PC-9 (cell line): Measurements from ENCODE around the gene IGF1. TPM values are rescaled to one million over a fixed set of nuclear protein-coding genes. Genes with fewer than 3 reads are reported as not detected.

Source experiments
- BruUV-seq: library from RNA; stranded (reverse); fragments of 400-500 nt; replicated peaks from 2 replicates; lab custom pipeline; 2021; lab: Mats Ljungman, UMichigan
- CTCF ChIA-PET: fragments of 300-600 bp; sonication (Branson Sonifier 250); formaldehyde crosslinking; loops from one replicate; lab custom pipeline; 2022; ENCODE audit warnings: antibody characterized with exemption; lab: Charles Lee
- POLR2A ChIA-PET: fragments of 300-600 bp; sonication (Branson Sonifier 250); formaldehyde crosslinking; loops from one replicate; lab custom pipeline; 2022; ENCODE audit warnings: antibody characterized with exemption; ENCODE audit not compliant: unreplicated experiment; lab: Charles Lee
- DNase-seq, 2 experiments: peaks; one replicate each; pipeline versions ENCODE4 v3.0.0 to v3.0.0-alpha.2; 2015 to 2022; ENCODE audit warnings: mixed read lengths in 1 of 2
- H2AFZ ChIP-seq: fragments of 200-600 bp; sonication (generic); 2 replicates; pipeline ENCODE4 v1.8.1; 2017; ENCODE audit warnings: antibody characterized with exemption
- H3F3A ChIP-seq: fragments of 200-600 bp; sonication (generic); 2 replicates; pipeline ENCODE4 v1.8.1; 2017; ENCODE audit warnings: antibody characterized with exemption, mild to moderate bottlenecking, low read depth; ENCODE audit not compliant: insufficient read depth
- H3K27ac ChIP-seq: fragments of 200-600 bp; sonication (generic); 2 replicates; pipeline ENCODE4 v1.6.1; 2016; ENCODE audit warnings: mixed run types
- H3K27me3 ChIP-seq: fragments of 200-600 bp; sonication (generic); 2 replicates; pipeline ENCODE4 v1.6.1; 2016; ENCODE audit warnings: low read depth, mixed run types; ENCODE audit not compliant: insufficient read depth
- H3K36me3 ChIP-seq: fragments of 200-600 bp; sonication (generic); 2 replicates; pipeline ENCODE4 v1.6.1; 2016; ENCODE audit warnings: low read depth, mixed run types
- H3K4me1 ChIP-seq: fragments of 200-600 bp; sonication (generic); replicated peaks from 2 replicates; pipeline ENCODE4 v1.6.1; 2016; ENCODE audit warnings: mixed run types; ENCODE audit not compliant: insufficient read depth
- H3K4me2 ChIP-seq: fragments of 200-600 bp; sonication (generic); 2 replicates; pipeline ENCODE4 v1.6.1; 2017; ENCODE audit warnings: mixed run types
- H3K4me3 ChIP-seq: fragments of 200-600 bp; sonication (generic); 2 replicates; pipeline ENCODE4 v1.6.1; 2016; ENCODE audit warnings: mixed run types
- H3K79me2 ChIP-seq: fragments of 200-600 bp; sonication (generic); 2 replicates; pipeline ENCODE4 v1.6.1; 2017; ENCODE audit warnings: low read depth, mixed run types
- H3K9me2 ChIP-seq: fragments of 200-600 bp; sonication (generic); 2 replicates; pipeline ENCODE4 v1.8.1; 2017; ENCODE audit warnings: mild to moderate bottlenecking; ENCODE audit not compliant: insufficient read depth
- H3K9me3 ChIP-seq: fragments of 200-600 bp; sonication (generic); 2 replicates; pipeline ENCODE4 v1.8.1; 2016; ENCODE audit warnings: low read depth; ENCODE audit not compliant: insufficient read depth
- H4K20me1 ChIP-seq: fragments of 200-600 bp; sonication (generic); 2 replicates; pipeline ENCODE4 v1.8.1; 2017; ENCODE audit not compliant: insufficient read depth
- EZH2 ChIP-seq: fragments of 200-600 bp; sonication (generic); IDR thresholded peaks from 2 replicates; pipeline ENCODE4 v1.8.0; 2017; ENCODE audit warnings: antibody characterized with exemption, low read depth
- intact Hi-C: fragments of 100-400 bp; cut with micrococcal nuclease; formaldehyde crosslinking; loops from one replicate; pipeline ENCODE4 v1.10.0; 2022; ENCODE audit not compliant: unreplicated experiment
- total RNA-seq: library from RNA; stranded (reverse); gene quantifications from 2 replicates; pipeline ENCODE4 v1.2.3, GENCODE V29; 2021
- TF ChIP-seq, protein P1 (sequence below): fragments of 200-600 bp; sonication (generic); conservative IDR thresholded peaks from 2 replicates; pipeline ENCODE4 v1.6.1; 2017; ENCODE audit warnings: mixed run types, antibody characterized with exemption, mild to moderate bottlenecking, moderate library complexity

Gene IGF1
- total RNA-seq, 1 experiment from 2014 or later = not detected

DNA sequence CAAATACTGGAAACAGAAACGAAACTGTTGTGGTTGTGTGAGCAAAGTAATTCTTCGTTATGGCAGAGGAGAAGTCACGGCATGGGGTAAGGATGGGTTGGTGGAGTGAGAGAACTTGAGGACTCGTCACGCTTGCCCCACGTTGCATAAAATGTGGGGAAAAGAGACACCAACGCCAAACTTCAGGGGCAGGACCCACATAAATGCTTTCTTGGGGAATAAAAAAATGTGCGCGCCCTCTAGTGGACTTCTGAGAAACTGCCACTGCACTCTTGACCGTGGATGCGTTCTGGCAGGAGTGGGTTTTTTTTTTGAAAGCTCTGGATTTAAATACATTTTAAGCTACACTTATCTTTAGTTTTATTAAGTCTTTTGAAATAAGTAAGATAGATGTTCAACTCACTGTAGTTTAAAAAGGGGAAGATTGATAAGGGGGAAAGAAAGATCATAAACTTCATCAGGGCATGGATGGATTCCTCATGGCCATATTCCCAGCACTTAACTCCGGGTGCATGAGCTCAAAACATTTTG lies 4.1 kb upstream of the IGF1 start:
- Histone ChIP-seq H3K27ac (no peak overlapping the region), H3K4me1 (0 out of 2 replicates have a peak, but pooled peaks cover 4% of the 10 kb centered on the region), H3K27me3 (no peaks in the 10 kb centered on the region), H2AFZ (peak overlapping the region; percentile 49; the same call in 1 of the 2 replicates), H3K9me2 (no peaks in the 10 kb centered on the region), H3K79me2 (no peaks in the 10 kb centered on the region), H3K4me3 (no peak overlapping the region), H3K36me3 (no peaks in the 10 kb centered on the region), H3K9me3 (no peaks in the 10 kb centered on the region), H4K20me1 (no peaks in the 10 kb centered on the region), H3K4me2 (peak overlapping the region; percentile 21; the same call in 1 of the 2 replicates), H3F3A (no peaks in the 10 kb centered on the region)
- TF ChIP-seq EZH2 = no peak
- TF ChIP-seq, protein P1, sequence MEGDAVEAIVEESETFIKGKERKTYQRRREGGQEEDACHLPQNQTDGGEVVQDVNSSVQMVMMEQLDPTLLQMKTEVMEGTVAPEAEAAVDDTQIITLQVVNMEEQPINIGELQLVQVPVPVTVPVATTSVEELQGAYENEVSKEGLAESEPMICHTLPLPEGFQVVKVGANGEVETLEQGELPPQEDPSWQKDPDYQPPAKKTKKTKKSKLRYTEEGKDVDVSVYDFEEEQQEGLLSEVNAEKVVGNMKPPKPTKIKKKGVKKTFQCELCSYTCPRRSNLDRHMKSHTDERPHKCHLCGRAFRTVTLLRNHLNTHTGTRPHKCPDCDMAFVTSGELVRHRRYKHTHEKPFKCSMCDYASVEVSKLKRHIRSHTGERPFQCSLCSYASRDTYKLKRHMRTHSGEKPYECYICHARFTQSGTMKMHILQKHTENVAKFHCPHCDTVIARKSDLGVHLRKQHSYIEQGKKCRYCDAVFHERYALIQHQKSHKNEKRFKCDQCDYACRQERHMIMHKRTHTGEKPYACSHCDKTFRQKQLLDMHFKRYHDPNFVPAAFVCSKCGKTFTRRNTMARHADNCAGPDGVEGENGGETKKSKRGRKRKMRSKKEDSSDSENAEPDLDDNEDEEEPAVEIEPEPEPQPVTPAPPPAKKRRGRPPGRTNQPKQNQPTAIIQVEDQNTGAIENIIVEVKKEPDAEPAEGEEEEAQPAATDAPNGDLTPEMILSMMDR = peak; percentile 95
- POLR2A ChIA-PET = interaction anchor here (0.6 kb wide), 1 partner anchor 593 kb away, joined by 7 read pairs; no protein-coding TSS in a partner anchor
- peak in 1 of 2 experiments; percentile 21 for DNase-seq
- intact Hi-C loops = loop anchor here (2.0 to 10.0 kb wide), 5 partner anchors 78 to 550 kb away; no protein-coding TSS in a partner anchor
- CTCF ChIA-PET = interaction anchor here (0.5 to 0.7 kb wide), 11 partner anchors 14 to 1304 kb away, joined by 3 to 8 read pairs (median 4); no protein-coding TSS in a partner anchor
- BruUV-seq = no TSS peak

DNA sequence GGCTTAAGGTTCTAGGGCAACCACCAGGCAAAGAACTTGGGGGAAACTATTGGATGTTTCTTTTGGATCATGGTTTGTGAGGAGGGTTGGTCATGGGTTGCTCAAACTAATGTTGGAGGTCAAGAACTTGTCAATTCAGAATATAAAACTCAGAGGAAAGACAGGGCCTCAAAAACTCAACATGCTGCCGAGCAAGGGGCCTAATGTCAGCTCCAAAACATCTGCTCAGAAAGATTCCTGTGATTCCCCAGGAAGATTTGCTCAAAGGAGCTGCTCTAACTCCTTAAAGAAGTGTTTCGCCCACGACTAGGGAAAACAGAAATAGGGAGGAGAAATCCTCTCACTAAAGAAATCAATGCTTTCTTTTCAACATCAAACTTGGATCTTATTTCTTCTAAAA lies 3.7 kb upstream of the IGF1 start:
- no peak overlapping the region for H3K4me3 ChIP-seq
- H2AFZ ChIP-seq = peak overlapping the region; percentile 49; the same call in 1 of the 2 replicates
- H3K27ac ChIP-seq = no peak overlapping the region
- no peaks in the 10 kb centered on the region for H3K9me3 ChIP-seq
- H3K9me2 ChIP-seq = no peaks in the 10 kb centered on the region
- BruUV-seq = no TSS peak
- no peaks in the 10 kb centered on the region for H3K27me3 ChIP-seq
- no peak for DNase-seq
- intact Hi-C loops = loop anchor here (2.0 to 10.0 kb wide), 5 partner anchors 79 to 549 kb away; no protein-coding TSS in a partner anchor
- H4K20me1 ChIP-seq = no peaks in the 10 kb centered on the region
- 0 out of 2 replicates have a peak, but pooled peaks cover 4% of the 10 kb centered on the region for H3K4me1 ChIP-seq
- POLR2A ChIA-PET = no interaction called here
- TF ChIP-seq, protein P1 = no peak
- TF ChIP-seq EZH2 = no peak
- no peaks in the 10 kb centered on the region for H3F3A ChIP-seq
- H3K4me2 ChIP-seq = peak overlapping the region; percentile 21; the same call in 1 of the 2 replicates
- H3K36me3 ChIP-seq = no peaks in the 10 kb centered on the region
- CTCF ChIA-PET = interaction anchor here (0.7 kb wide), 1 partner anchor 170 kb away, joined by 5 read pairs; no protein-coding TSS in a partner anchor
- no peaks in the 10 kb centered on the region for H3K79me2 ChIP-seq

DNA sequence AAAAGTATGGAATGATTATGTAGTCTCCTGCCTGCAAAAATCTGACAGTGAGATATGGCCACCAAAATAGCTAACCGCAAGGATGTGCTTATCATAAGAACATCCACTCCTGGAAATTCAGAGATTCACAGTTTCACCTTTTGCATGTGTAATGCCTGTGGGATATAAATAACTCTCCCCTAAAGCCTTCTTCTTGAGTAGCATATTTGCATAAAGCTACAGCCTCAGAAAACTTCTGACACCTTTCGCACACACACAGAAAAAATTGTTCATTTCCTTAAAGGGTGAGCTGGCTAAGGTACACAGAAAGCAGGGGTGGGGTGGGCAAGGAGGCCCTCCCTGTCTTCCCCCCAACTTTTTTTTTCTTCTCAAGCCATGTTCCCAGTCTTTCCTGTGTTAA lies 3.1 kb upstream of the IGF1 start:
- intact Hi-C loops = loop anchor here (5.0 to 10.0 kb wide), 4 partner anchors 219 to 549 kb away; no protein-coding TSS in a partner anchor
- no peak overlapping the region for H2AFZ ChIP-seq
- POLR2A ChIA-PET = no interaction called here
- no peaks in the 10 kb centered on the region for H4K20me1 ChIP-seq
- CTCF ChIA-PET = interaction anchor here (0.7 kb wide), 1 partner anchor 170 kb away, joined by 5 read pairs; no protein-coding TSS in a partner anchor
- H3K9me3 ChIP-seq = no peaks in the 10 kb centered on the region
- TF ChIP-seq, protein P1 = no peak
- TF ChIP-seq EZH2 = no peak
- no peaks in the 10 kb centered on the region for H3K79me2 ChIP-seq
- no peaks in the 10 kb centered on the region for H3K36me3 ChIP-seq
- H3K4me1 ChIP-seq = 0 out of 2 replicates have a peak, but pooled peaks cover 4% of the 10 kb centered on the region
- no peaks in the 10 kb centered on the region for H3K9me2 ChIP-seq
- no TSS peak for BruUV-seq
- DNase-seq = no peak
- H3K27ac ChIP-seq = no peak overlapping the region
- H3K4me2 ChIP-seq = no peak overlapping the region
- no peak overlapping the region for H3K4me3 ChIP-seq
- H3F3A ChIP-seq = no peaks in the 10 kb centered on the region
- H3K27me3 ChIP-seq = no peaks in the 10 kb centered on the region
